Measurements from ENCODE around the gene GPM6B.

Gene GPM6B, protein sequence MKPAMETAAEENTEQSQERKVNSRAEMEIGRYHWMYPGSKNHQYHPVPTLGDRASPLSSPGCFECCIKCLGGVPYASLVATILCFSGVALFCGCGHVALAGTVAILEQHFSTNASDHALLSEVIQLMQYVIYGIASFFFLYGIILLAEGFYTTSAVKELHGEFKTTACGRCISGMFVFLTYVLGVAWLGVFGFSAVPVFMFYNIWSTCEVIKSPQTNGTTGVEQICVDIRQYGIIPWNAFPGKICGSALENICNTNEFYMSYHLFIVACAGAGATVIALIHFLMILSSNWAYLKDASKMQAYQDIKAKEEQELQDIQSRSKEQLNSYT
- long read RNA-seq, donor 1, transcript GPM6B-205 (7 exons, 3,957 nt), result major isoform, 5 of 5 reads
- long read RNA-seq, donor 1, partial matches to known transcripts, result 0 of 5 reads
- long read RNA-seq, donor 1, other reads (novel, unspliced or antisense), result 0 of 5 reads
- long read RNA-seq, donor 2, partial matches to known transcripts, result 0 of 4 reads
- long read RNA-seq, donor 2, other reads (novel, unspliced or antisense), result 0 of 4 reads
- long read RNA-seq, donor 3, transcript GPM6B-205 (7 exons, 3,957 nt), result major isoform, 5 of 5 reads
- long read RNA-seq, donor 3, partial matches to known transcripts, result 0 of 5 reads
- long read RNA-seq, donor 3, other reads (novel, unspliced or antisense), result 0 of 5 reads
- long read RNA-seq, donor 4, partial matches to known transcripts, result 0 of 2 reads
- long read RNA-seq, donor 4, other reads (novel, unspliced or antisense), result 0 of 2 reads
- long read RNA-seq, donor 5, partial matches to known transcripts, result 0 of 4 reads
- long read RNA-seq, donor 5, other reads (novel, unspliced or antisense), result 0 of 4 reads
- long read RNA-seq, donor 6, transcript GPM6B-205 (7 exons, 3,957 nt), result major isoform, 8 of 8 reads
- long read RNA-seq, donor 6, partial matches to known transcripts, result 0 of 8 reads
- long read RNA-seq, donor 6, other reads (novel, unspliced or antisense), result 0 of 8 reads
- long read RNA-seq, donor 7, transcript GPM6B-205 (7 exons, 3,957 nt), result major isoform, 8 of 8 reads
- long read RNA-seq, donor 7, partial matches to known transcripts, result 0 of 8 reads
- long read RNA-seq, donor 7, other reads (novel, unspliced or antisense), result 0 of 8 reads
- long read RNA-seq, donor 8, partial matches to known transcripts, result 0 of 2 reads
- long read RNA-seq, donor 8, other reads (novel, unspliced or antisense), result 0 of 2 reads

DNA sequence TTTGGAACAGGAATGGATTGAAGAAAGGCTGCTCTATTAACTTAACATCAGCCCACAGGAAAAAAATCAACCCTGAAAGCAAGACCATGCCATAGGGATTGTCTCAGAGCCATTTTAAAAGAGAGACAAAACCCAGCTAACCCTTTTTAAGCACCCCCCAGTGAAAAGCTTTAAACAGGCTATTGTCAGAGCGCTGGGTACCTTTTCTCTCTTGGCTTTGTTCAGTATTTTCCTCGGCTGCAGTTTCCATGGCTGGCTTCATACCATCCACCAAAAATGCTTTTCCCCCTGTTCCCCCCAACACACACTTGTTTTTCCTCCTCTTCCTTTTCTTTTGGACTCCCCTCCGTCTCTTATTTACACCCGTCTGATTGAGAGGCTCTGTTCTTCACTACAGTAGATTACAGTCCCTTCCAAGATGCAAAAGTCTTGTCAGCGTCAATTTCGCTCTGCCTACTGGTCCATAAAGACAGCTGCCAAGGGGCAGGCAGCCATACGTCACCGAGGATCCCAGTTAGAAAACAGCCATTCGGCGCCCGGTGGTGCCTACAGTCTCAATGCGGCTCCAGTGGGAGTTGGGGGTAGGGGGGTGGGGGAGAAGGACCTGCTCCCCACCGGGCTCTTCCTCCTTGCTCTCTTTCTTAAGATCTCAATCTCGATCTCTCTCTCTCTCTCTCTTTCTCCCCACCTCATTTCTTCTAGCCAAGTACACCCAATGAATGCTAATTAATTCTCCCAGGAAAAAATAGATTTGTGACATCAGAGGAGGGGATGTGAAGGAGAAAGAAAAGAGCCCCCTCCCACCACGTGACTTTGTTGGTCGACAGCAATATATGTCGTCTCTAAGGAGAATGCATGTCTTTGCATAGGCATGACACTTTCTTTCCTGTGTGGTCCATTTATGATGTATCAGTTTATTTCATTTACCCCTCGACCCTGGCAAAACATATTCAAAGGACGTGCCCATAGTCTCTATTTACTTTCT lies at the start of gene GPM6B:
GPM6B (minus strand) TSS at position 451 of the 985 bp plus-strand sequence; CDS start at position 262, 189 bp downstream.
- peak; percentile 2 for DNase-seq

DNA sequence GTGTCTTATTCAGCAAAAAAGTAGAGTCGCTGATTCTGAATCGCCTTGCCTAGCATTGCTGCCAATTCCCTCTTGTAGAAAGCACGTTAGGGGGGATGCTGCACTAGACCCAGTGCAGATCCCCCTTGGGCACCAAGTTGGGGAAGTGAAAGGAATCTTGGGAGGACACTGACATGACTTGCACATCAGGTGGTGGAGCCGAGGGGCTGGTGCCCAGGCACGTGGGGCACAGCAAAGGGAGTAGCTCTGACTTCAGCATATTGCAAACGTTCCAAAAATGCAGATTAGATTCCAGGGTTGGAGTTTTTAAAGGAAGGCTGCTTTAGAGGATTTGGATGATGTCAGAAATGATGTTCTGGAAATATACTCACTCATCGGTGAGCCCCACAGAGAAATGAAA lies 47.4 kb upstream of the GPM6B start:
- no peak for DNase-seq

DNA sequence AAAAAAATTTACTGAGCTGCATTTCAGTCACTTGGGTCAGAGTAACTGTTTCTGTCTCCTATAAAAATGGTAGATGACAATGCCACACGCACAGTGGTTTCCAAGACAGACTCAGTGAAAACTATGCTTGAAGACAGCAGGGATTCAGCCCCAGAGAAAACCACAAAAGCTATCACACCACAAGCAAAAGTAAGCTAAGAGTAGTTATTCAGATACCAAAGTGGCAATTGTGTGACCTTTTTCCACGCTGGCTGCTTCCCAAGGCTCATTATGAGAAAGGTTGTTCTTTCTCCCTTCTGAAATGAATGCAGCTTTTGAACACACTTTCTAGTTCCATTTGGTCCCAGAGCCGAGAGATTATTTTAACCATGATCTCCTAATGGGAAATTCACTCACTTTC lies 46.4 kb upstream of the GPM6B start:
- no peak for DNase-seq

DNA sequence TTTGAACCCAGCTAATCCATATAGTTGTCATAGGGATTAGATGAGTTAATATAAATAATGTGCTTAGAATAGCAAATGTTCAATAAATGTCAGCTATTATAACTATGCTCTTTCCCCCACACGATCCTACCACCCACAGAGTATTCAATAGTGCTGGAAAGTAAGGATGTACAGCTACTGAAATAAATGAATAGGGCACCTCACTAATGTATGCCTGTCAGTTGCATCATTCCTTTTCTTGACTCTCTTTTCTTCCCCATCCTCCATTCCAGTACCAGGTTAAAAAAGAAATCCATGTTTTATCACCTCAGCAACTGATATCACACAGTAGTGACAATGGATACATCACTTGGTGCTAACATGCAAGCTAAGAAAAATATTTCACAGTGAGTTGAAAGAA lies 42.8 kb upstream of the GPM6B start:
- no peak for DNase-seq

DNA sequence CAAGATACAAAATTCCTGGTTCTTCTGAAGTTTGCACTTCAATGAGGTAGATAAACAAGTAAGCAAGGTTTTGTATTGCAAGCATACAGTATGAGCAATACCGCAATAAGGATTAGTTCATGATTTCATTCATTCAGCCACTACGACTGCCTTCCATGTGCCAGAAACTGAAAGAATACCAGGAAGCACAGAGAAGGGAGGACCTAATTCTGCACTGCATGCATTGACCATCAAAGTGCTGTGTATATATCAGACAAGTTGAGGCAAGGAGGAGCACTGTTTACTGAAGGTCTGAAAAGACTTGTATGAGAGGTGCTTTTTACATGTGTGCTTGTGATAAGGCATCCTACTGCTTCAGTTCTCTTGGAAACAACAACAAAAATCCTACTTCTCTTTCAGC lies 40.9 kb upstream of the GPM6B start:
- DNase-seq, result no peak

DNA sequence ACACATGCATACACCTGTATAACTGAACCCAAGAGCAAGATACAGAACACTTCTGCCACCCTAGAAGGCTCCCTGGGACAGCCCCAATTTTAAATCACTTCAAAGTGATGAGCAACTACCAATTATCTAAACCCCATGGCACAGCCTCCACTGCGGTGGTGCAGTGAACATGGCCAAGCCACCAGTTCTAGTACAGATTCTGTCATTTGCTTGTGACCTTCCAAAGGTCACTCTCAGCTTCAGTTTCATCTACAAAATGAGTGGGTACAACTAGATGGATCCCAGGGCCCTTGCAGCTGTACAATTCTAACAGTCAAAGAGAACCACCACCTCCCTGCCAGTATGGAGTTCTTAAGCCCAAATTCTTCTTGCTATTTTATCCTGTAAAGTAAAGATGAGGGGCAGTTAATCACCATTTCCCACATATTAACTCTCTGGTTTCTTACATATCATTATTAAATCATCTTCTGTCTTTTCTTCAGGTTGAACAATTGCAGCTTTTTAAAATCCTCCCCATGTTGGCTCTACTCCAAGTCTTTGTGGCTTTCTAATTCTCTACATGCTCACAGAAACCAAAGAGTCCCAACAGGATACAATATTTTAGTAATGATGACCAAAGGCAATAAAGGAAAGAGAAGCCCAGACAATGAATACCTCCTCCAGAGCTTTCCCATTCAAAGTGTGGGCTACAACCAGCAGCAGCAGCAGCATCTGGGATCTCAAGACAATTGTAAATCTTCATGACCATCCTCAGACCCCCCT lies 39.0 kb upstream of the GPM6B start:
- no peak for DNase-seq

DNA sequence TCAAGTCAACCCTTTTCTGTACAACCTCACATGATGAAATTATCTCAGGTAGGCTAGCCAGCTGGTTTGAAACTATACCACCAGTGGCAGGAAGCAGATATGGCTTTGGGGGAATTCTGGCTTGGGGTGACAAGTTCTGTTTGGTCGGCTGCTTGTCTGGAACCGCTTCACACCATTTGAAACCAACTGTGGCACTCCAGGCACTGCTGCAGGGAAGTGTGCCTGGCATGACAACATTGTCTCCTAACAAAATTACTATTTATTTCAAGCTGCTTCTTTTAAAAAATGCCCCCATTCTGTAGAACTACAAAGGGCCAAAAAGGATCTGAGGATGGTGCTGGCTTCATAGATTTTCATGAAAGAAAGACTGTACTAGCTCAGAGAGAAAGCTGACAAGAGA lies 37.1 kb upstream of the GPM6B start:
- no peak for DNase-seq

DNA sequence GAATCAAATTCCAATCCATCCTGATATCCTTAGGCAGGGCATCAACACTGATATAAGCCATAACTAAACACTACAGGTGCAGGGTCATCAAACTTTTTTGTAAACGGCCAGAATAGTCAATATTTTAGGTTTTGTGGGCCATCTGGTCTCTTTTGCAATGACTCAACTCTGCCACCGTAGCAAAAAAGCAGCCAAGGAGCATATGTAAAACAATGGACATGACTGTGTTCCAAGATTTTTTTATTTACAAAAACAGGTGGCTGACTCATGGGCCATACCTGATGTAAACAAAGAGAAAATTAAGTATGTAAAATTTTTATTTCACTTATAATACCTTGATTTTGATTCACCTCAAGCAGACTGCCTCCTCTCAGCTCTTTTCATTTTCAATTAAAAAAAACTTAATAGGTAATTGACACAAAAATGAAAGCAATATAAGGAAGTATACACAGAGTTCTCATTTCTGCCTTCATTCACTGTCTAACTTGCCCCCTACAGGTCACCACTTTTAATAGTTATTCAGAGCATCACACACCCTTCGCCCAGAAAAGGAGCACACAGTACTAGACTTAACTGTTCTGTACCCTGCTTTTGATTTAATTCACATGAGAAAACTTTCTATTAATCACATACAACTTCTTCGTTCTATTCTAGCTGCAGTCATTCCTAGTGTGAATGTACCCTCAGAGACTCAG lies 35.3 kb upstream of the GPM6B start:
- DNase-seq, result no peak

DNA sequence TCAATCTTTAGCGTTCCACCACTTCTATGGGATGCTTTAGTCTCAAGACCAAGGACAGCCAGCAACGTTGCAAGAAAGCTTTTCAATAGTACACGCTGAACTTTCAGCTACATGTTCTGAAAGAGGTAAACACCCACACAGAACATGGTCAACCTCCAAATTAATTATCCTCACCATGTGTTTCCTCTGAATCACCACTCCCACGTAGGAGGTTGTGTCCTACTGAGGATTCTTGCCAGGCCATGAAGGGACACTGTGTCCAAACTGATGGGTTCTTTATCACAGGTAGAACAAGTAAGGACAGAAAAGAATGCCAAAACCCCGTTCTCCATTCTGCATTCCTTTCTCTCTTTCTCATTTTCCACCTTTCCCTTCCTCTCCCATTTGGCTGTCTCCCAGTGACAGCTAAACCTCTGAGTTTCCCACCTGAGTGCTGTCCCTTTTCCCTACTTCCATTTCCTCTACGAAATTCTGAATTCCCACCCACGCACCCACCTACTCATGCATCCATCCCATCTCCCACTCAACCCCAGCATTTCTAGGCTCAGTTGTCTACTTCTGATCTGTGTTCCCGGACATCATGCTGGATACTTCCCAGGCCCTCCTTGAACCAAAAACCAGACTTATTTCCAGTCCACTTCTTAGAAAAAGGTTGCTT lies 29.0 kb upstream of the GPM6B start:
- DNase-seq, result no peak

DNA sequence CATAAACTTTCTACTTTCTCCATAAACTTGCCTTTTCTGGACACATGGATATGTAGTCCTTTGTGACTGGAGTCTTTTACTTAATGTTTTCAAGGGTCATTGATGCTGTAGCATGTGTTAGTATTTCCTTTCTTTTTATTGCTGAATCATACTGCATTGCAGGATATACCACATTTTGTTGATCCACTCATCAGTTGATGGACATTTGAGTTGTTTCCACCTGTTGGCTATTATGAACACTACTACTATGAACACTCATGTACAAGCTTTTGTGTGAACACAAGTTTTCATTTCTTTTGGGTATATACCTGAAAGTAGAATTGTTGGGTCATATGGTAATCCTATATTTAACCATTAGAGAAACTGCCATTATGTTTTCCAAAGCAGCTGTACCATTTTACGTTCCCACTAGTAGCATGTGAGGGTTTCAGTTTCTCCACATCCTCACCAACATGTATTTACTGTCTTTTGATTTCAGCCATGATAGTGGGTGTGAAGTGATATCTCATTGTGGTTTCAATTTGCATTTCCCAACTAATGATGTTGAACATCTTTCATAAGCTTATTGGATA lies 26.3 kb upstream of the GPM6B start:
- DNase-seq, result no peak

DNA sequence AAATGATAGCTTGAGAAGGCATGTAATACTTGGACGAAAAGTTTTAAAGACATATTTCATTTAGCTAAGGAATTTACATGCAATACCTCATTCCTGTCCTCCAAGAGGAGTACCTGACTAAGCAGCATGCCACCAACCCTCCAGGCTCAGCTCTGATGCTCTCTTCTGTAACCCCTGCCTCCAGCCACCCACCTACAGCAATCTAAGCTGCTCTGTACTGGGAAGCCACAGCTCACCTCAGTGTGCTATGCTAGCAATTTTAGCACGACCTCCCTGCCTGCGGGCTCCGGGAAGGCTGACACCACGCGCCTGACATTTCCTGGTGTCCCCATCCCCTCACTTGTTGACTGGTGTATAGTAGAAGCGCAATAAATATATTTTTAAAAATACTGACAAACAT lies 23.2 kb upstream of the GPM6B start:
- no peak for DNase-seq

DNA sequence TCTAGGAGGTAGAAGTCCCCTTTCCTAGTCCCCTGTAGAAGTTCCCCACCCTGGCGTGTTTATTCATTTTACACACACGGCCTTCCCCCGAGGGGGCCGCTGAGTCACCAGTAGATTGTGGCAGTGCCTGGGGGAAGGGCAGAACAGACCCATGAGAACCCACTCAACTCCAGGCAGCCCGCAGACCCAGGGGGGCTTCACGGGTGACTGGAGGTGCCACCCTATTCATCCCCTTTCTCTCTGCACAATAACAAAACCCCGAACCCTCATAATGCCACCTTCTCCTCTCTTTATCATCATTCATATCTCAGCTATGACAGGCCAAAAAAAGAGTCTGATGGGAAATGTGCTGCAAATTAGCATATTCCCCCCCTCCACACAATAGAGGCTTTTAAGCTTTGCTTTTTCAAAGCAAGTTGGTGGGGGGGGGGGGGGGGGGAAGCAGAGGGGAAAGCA lies 20.4 kb upstream of the GPM6B start:
- no peak for DNase-seq

DNA sequence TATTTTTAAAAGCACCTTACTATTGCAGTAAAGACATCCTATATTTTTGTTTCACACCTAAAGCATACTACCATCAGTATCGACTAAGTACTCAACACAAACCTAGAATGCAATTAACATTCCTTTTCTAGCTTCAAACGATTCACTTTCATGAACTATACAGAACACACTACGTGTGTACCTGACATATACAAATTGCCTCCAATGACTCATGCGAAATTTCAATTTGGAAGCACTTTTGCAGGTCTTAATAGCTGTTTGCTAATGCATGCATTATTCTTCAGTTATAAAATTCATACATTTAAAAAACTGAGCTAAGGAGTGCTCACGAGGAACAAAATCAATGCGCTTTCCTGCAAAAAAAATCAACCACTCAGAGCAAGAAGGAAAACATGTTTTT lies 19.7 kb upstream of the GPM6B start:
- no peak for DNase-seq

DNA sequence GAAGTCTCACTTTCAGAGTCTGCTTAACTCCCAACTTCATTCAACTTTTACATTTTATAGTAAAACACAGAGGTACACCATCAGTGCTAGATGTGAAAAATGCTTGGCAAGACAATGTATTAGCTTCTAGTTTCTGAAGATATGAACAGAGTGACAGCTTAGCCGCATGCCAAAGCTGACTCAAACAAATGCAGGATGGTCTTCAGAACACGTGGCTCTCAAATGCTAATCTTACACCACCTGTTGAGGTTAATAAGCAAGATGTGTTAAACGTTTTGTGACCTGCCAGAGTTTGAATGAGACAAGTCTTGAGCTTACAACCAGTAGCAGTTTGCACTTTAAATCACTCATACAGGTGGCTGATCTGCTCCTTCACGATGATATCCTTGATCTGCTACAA lies 18.9 kb upstream of the GPM6B start:
- no peak for DNase-seq

DNA sequence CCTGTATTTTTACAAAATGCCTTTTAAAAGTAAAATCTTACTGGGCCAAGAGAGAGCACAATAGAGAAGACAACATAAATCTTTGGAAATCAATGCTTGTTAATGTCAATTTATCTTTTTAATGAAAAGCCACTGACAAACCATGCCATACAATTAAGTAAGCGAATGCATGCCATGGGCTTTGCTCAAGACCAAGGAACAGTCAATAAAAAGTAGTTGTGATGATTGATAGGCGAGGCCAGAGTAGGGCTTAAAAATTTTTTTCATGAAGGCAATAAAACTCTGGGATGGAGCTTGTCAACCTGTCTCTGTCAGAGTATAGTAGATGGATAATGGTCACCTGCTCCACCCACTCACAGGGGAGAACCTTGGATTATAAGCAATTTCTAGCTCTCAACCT lies 17.5 kb upstream of the GPM6B start:
- DNase-seq, result no peak

DNA sequence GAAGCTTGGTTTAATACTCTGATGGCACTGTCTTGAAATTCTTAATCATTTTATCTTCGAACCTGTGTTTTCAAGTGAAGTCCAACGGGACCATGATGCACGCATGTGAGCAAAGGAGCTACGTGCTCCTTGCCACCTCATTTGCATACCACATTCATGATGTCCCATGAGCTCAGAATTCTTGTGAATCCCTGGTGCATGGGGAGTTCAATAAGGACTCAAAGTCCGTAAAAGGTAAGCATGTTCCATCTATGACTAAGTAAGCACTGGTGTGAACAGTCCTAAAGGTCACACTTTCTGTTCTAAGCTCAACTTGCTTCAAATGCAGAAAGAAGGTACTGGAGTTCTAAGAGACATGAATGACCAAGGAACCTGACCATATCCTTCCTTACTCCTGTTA lies 13.1 kb upstream of the GPM6B start:
- no peak for DNase-seq

DNA sequence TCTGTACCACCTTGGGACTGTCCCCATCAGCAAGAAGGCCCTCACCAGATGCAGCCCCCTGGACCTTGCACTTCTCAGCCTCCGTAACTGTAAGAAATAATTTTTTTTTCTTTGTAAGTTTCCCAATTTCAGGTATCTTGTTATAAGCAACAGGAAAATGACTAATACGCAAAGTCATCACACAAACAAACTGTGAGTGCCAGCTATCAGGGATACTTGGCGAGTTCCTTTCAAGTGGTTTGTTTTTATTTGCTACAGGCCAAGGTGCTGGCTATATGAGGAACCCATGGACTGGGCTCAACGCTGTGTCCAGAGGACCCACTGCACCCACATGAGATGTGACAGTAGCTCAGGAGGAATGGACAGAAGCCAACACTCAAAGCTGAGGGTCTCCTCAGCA lies 11.5 kb upstream of the GPM6B start:
- DNase-seq, result no peak

DNA sequence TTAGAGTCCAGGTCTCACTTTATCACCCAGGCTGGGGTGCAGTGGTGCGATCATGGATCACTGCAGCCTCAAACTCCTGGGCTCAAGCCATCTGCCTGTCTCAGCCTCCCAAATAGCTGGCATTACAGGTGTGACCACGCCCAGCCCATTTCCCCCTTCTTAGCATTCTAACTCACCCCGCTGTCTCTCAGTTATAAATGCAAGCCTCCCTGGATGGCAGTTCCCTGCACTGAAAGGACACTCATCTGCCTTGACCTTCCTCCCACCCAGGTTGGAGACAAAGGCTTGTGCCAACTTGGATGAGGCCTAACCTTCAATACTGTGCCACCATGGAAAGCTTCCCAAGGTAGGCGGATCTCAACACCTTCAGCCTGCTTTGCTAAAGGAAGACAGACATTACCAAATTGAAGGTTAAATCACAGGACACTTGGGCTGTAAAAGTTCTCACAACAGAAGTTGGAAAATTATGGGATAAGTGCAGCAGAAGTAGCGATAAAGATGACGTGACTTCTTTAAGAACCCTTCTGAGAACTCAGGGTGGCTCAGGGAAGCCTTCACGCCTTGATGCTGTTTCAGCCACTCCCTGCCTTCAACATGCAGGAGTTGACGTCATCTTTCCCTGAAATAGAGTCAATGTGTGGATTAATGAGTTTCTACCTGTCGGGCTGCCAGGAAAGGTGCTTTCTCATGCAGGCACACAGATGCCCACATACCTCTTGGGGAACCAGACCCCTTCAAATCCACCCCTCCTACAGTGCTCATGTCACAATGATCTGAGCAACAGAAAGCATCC lies 10.6 kb upstream of the GPM6B start:
- DNase-seq, result no peak
